Measurements from ENCODE around the gene FARS2.
A peak's percentile ranks its signal among the peaks of the same experiment; 100 is the strongest.

Gene FARS2

GRCh38 chr6:5515200-5515599 is 253.9 kb downstream of the FARS2 start:
- no peak for DNase-seq

GRCh38 chr6:5516036-5516435 is 254.7 kb downstream of the FARS2 start:
- DNase-seq, result no peak

- DNase-seq, result peak; percentile 18
These were observed 256.5 kb downstream of the FARS2 start for GRCh38 chr6:5517796-5518195.

- no peak for DNase-seq
These were observed 257.7 kb downstream of the FARS2 start for GRCh38 chr6:5518936-5519491.

- DNase-seq, result no peak
These were observed 259.5 kb downstream of the FARS2 start for GRCh38 chr6:5520796-5521195.

GRCh38 chr6:5521322-5521721 is 260.0 kb downstream of the FARS2 start:
- no peak for DNase-seq

GRCh38 chr6:5522147-5522546 is 260.8 kb downstream of the FARS2 start:
- DNase-seq, result no peak

- DNase-seq, result no peak
These were observed 262.8 kb downstream of the FARS2 start for GRCh38 chr6:5524110-5524509.

- no peak for DNase-seq
These were observed 263.9 kb downstream of the FARS2 start for GRCh38 chr6:5525209-5525608.

- no peak for DNase-seq
These were observed 267.7 kb downstream of the FARS2 start for GRCh38 chr6:5529015-5529414.

GRCh38 chr6:5529733-5530132 is 268.4 kb downstream of the FARS2 start:
- DNase-seq, result no peak

- DNase-seq, result no peak
These were observed 269.8 kb downstream of the FARS2 start for GRCh38 chr6:5531161-5531560.

GRCh38 chr6:5531853-5532375 is 270.6 kb downstream of the FARS2 start:
- DNase-seq, result no peak

- DNase-seq, result no peak
These were observed 271.6 kb downstream of the FARS2 start for GRCh38 chr6:5532941-5533340.

- no peak for DNase-seq
These were observed 273.3 kb downstream of the FARS2 start for GRCh38 chr6:5534643-5535042.

- DNase-seq, result no peak
These were observed 275.3 kb downstream of the FARS2 start for GRCh38 chr6:5536644-5537043.

GRCh38 chr6:5537132-5537531 is 275.8 kb downstream of the FARS2 start:
- DNase-seq, result no peak

GRCh38 chr6:5537967-5538366 is 276.7 kb downstream of the FARS2 start:
- no peak for DNase-seq

GRCh38 chr6:5540370-5540769 is 279.1 kb downstream of the FARS2 start:
- no peak for DNase-seq

- no peak for DNase-seq
These were observed 279.7 kb downstream of the FARS2 start for GRCh38 chr6:5541025-5541424.

GRCh38 chr6:5541751-5542432 is 280.6 kb downstream of the FARS2 start:
- DNase-seq, result no peak

- no peak for DNase-seq
These were observed 286.2 kb downstream of the FARS2 start for GRCh38 chr6:5547556-5547955.

- no peak for DNase-seq
These were observed 289.3 kb downstream of the FARS2 start for GRCh38 chr6:5550631-5551030.

GRCh38 chr6:5552243-5552642 is 290.9 kb downstream of the FARS2 start:
- no peak for DNase-seq

- DNase-seq, result no peak
These were observed 292.5 kb downstream of the FARS2 start for GRCh38 chr6:5553767-5554166.

Measured in stimulated activated CD4-positive, alpha-beta T cell treated with anti-CD3 and anti-CD28 coated beads, Interleukin-2, amount 100 ng/mL, for 48 hours (primary cell).